ENCODE data around the gene ADAMTS18.

GRCh38 chr16:77250400-77250799 is 184.4 kb downstream of the ADAMTS18 start:
- TF ChIP-seq CTCF (conservative IDR thresholded peaks at IDR 0.05) (no peak), EZH2 (IDR thresholded peaks at IDR 0.05; ENCODE audit: low read depth) (no peak)
